HG03442 (cell line): ENCODE data around the gene BRD3.
"Not testable (repeated sequence)": the region's sequence is repeated elsewhere in the genome, so short reads cannot be mapped to it uniquely, and the experiment has no call there.

ENCODE experiments used
- ATAC-seq: cut with Tn5 transposase; IDR thresholded peaks from one replicate; pipeline ENCODE4 v1.9.1; 2021; ENCODE audit warnings: mild to moderate bottlenecking, moderate library complexity; ENCODE audit not compliant: unreplicated experiment

Gene BRD3

DNA sequence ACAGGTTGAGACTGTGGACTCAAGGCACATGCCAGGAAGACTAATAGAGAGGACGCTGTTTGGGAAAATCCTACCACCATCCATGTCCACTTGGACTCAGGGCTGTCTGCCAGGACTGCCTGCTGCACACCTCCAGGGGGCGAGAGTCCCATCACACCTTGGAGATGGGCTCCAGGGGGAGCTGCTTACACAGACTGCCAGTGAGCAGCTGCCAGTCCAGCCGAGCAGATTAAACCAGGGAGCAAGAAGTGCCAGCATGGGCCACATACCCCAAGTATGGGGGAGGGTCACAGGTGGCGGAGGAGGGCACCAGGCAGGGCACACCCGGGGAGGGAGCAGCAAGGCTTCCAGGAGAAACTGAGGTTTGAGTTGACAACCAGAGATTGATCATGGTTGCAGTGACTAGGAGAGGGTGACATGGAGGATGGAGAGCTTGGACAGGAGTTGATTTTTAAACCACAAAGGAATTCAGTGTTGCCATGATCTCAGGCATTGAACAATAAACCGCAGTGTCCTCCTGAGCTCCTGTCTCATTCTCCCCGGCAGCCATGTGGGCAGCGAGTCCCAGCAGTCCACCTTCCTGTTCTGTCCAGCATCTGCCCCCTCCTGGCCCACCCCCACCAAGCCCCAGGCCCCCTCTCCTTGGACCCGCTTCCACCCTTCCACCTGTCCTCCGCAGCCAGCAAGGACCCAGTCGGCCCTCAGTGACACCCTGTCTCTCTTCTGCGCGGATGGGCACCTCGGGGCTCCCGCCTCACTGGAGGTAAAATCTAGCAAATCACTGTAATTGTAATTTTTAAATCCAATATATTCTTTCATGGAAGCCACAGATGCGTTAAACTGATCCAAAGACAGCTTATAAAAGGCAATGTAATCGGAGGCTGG is 72.6 kb downstream of the BRD3 start:
- ATAC-seq = no peak

GRCh38 chr9:133994353-133995011 is 73.3 kb downstream of the BRD3 start:
- ATAC-seq = no peak

- no peak for ATAC-seq
Observed at GRCh38 chr9:133993635-133994253, 74.1 kb downstream of the BRD3 start.

DNA sequence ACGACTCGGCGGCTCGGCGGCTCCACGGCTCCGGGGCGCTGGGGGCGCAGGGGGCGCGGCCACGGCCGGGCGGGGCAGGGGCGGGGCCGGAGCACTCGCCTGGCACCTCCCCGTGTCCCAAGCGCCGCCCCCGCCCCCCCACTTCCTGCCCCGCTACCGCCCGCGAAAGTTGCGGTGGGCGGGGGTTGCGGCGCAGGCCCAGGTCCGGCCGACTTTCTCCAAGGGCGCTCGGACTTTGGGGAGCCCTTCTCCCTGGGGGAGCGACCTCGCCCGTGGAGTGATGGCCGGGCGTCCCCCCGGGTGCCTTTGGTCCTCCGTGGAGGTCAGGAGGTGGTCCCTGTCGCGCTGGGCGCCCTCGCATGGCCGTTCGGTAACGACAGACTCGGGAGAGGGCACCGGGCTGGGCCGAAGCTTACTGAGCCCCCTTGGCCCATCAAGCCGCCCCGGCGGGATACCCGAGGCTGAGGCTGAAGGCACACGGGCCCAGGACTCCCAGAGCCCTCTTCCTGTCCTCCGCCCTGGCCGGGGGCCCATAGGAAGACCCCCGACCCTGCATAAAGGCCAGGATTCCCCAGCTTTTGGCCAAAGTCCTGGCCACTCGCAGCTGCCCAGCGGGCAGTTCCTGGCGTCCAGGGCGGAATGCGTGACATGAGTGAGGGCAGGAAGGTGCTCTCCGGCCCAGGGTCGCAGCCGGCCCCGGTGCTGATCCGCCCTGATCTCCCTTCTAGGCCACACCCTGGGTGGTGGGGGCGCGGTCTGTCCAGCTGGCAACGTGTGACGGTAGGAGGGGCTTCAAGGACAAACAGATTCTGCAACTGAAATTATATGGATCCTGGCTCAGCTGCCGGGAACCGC is 74.8 kb downstream of the BRD3 start:
- peak; percentile 44 for ATAC-seq

DNA sequence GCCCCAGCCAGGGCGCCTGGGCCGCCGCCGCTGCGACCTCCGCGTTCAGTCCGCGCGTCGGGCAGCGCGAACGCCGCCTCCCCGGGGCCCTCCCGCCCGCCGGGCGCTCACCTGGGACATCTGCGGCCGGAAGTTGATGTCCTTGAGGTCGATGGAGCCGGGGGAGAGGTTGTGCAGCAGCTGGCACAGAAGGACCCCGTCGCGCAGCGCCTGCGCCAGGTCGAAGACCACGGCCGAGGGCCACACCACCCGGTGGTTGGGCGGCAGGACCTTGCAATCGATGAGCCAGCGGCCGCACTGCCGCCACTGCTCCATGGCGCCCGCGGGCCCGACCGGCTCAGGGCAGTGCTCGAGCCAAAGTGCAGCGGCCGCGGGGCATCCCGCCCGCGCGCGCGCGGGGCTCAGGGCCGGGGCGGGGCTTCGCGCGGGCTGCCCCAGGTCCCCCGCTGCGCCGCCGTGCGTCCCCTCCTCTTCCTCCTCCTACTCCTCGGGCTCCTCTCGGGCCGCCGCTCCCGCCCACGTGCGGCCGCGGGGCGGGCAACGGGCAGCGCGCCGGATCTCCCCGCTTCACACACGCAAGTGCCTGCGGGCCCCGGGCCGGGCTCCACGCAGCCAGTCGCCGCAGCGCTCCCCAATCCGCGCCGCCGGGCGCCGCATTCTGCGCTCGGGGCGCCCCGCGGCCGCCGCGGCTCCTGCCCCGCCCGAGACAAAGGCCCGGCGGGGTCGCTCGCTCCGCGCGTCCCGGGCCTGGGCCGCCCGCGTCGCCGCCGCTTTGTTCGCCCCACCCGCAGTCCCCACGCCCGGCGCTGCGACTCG is 75.7 kb downstream of the BRD3 start, which contains the start of gene VAV2:
Gene VAV2, minus strand, starts transcription at position 361 of the 816 bp plus-strand sequence. Its CDS starts 46 bp downstream, at position 315.
- peak; percentile 42 for ATAC-seq

GRCh38 chr9:133991214-133991921 is 76.5 kb downstream of the BRD3 start:
- peak; percentile 7 for ATAC-seq

GRCh38 chr9:133990366-133991213 is 77.2 kb downstream of the BRD3 start:
- ATAC-seq = no peak

GRCh38 chr9:133989625-133990365 is 78.0 kb downstream of the BRD3 start:
- ATAC-seq = no peak

- ATAC-seq = not testable (repeated sequence)
Observed at GRCh38 chr9:133988771-133989170, 79.1 kb downstream of the BRD3 start.

GRCh38 chr9:133987946-133988665 is 79.7 kb downstream of the BRD3 start:
- no peak for ATAC-seq

DNA sequence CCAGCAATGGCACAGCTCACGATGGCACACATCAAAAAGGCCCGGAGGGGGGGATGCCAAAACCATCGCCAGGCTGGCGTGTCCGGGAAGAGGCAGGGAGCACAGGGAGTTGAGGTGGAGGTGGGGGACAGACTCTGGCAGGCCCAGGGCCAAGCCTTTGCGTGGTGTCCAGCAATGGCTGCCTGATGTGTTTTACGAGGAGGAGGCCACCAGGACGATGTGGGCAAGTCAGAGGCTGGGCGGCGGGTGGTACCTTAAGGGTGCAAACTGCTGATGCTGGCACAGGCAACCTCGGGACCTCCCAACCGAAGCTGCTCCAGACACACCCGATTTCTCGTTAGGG is 80.4 kb downstream of the BRD3 start:
- ATAC-seq = no peak

GRCh38 chr9:133986774-133987445 is 80.9 kb downstream of the BRD3 start:
- ATAC-seq = no peak

- ATAC-seq = no peak
Observed at GRCh38 chr9:133986061-133986460, 81.8 kb downstream of the BRD3 start.

GRCh38 chr9:133982971-133983720 is 84.7 kb downstream of the BRD3 start:
- ATAC-seq = no peak

DNA sequence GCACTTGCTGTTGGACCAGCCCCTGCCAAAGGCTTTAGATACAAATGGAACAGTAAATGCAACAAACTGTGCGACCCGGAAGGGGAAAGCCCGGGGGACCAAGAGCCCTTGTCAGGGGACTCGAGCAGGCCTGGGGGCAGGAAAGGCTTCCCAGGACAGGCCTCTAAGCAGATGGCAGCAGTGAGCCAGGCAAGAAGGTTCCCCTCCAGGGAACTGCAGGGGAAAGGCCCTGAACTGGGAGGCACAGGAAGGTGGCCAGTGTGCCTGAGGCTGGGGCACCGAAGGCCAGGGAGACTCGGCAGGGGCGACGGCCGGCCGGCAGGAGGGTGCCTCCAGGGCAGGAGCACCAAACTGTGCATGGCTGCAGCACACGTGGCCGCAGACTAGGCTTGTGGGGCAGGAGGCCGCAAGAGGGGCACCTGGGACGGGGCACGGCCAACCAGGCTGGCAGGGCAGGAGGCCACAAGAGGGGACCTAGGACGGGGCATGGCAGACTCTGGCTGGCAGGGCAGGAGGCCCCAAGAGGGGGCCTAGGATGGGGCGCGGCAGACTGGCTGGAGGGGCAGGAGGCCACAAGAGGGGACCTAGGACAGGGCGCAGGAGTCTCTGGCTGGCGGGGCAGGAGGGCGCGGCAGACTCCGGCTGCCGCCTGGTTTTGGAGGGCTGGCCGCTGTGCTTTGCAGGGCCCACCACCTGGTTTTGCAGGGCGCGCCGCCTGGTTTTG is 85.7 kb downstream of the BRD3 start:
- no peak for ATAC-seq
